K562 (cell line): ENCODE measurements around the gene AMOTL1.

ENCODE experiments used
- CAMTA2 ChIP-seq: fragments of 250-450 bp; sonication (Bioruptor Pico); conservative IDR thresholded peaks from 2 replicates; pipeline ENCODE4 v1.5.1; 2022
- GABPA ChIP-seq: fragments of 200-800 bp; sonication (Bioruptor generic); conservative IDR thresholded peaks from 2 replicates; pipeline ENCODE4 v1.6.1; 2016; ENCODE audit warnings: low read depth, missing genetic modification characterization, missing compliant biosample characterization
- MYBL2 ChIP-seq, 2 experiments: fragments of 450-650 bp in 1 of 2; sonication (generic) in 1 of 2; formaldehyde crosslinking in 1 of 2; IDR thresholded peaks; 2 replicates each; pipeline versions ENCODE4 v1.6.1 to v1.8.1; 2017 to 2022; ENCODE audit warnings: borderline replicate concordance in 1 of 2, inconsistent platforms in 1 of 2, low read depth in 1 of 2, mild to moderate bottlenecking in 1 of 2, missing genetic modification reagents in 1 of 2, moderate library complexity in 1 of 2
- TAF1 ChIP-seq: IDR thresholded peaks from 2 replicates; pipeline ENCODE4 v1.6.1; 2011; ENCODE audit warnings: mild to moderate bottlenecking, low read length, moderate library complexity; ENCODE audit not compliant: insufficient read depth, control insufficient read depth, severe bottlenecking; ENCODE audit errors: extremely low read depth

DNA sequence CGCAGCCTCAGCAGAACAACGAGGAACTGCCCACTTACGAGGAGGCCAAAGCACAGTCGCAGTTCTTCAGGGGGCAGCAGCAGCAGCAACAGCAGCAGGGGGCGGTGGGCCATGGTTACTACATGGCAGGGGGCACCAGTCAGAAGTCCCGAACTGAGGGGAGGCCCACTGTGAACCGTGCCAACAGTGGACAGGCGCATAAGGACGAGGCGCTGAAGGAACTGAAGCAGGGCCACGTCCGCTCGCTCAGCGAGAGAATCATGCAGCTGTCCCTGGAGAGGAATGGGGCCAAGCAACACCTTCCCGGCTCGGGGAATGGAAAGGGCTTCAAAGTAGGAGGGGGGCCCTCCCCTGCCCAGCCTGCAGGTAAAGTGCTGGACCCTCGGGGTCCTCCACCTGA is 31.6 kb downstream of the AMOTL1 start:
- no peak for TF ChIP-seq GABPA (tag)
- no peak for TF ChIP-seq MYBL2 (IDR thresholded peaks at IDR 0.05; ENCODE audit: low read depth)
- no peak for TF ChIP-seq MYBL2 (CRISPR knock-in tag; IDR thresholded peaks at IDR 0.05; ENCODE audit: borderline replicate concordance)
- no peak for TF ChIP-seq TAF1
- no peak for TF ChIP-seq CAMTA2 (CRISPR knock-in tag)
